ENCODE measurements around the gene BTBD8. TPM values are rescaled to one million over a fixed set of nuclear protein-coding genes. Genes with fewer than 3 reads are reported as not detected.

BTBD8 gene
- total RNA-seq, 1 donor from 2014 or later: 4.0 TPM

Other genes with a start within 250 kb of the BTBD8 start
- gene TGFBR3, start 194.2 kb upstream of the BTBD8 start, total RNA-seq: 24.6 TPM
- not detected for gene BRDT, start 130.9 kb upstream of the BTBD8 start, total RNA-seq
- 0.19 TPM for gene EPHX4, start 50.4 kb upstream of the BTBD8 start, total RNA-seq
- gene SETSIP, start 4.9 kb upstream of the BTBD8 start, total RNA-seq: not detected
- not detected for gene C1orf146, start 137.6 kb downstream of the BTBD8 start, total RNA-seq
- gene GLMN, start 218.6 kb downstream of the BTBD8 start, total RNA-seq: 6.2 TPM
- 25.3 TPM for gene RPAP2, start 218.7 kb downstream of the BTBD8 start, total RNA-seq

Measured in left ventricle myocardium inferior (tissue), 1 donor.